Liver (tissue), 9 donors: ENCODE measurements around the gene DNM2. TPM values are rescaled to one million over a fixed set of nuclear protein-coding genes. Genes with fewer than 3 reads are reported as not detected.

Experiments
- DNase-seq: peaks from one replicate; pipeline ENCODE4 v3.0.0-alpha.2; 2017; ENCODE audit warnings: low spot score
- H3K27ac ChIP-seq, 2 donors: one replicate each; pipeline ENCODE4 v1.7.0; 2013; ENCODE audit warnings: inconsistent platforms in 2 of 2, low read length in 2 of 2, control low read depth in 1 of 2, low read depth in 1 of 2, mild to moderate bottlenecking in 1 of 2
- H3K27me3 ChIP-seq, 4 donors: one replicate each; pipeline versions ENCODE4 v1.6.1 to v1.7.0; 2013; ENCODE audit warnings: low read length in 3 of 4, inconsistent platforms in 1 of 4, mild to moderate bottlenecking in 1 of 4, moderate library complexity in 1 of 4; ENCODE audit not compliant: control insufficient read depth in 4 of 4, insufficient read depth in 4 of 4
- H3K36me3 ChIP-seq, 4 donors: one replicate each; pipeline versions ENCODE4 v1.6.1 to v1.7.0; 2013; ENCODE audit warnings: low read length in 3 of 4, mild to moderate bottlenecking in 3 of 4, low read depth in 1 of 4, moderate library complexity in 1 of 4; ENCODE audit not compliant: control insufficient read depth in 4 of 4, insufficient read depth in 3 of 4
- H3K4me1 ChIP-seq, 4 donors: one replicate each; pipeline versions ENCODE4 v1.6.1 to v1.7.0; 2013; ENCODE audit warnings: low read length in 3 of 4, mild to moderate bottlenecking in 3 of 4, moderate library complexity in 1 of 4; ENCODE audit not compliant: control insufficient read depth in 4 of 4, insufficient read depth in 4 of 4
- H3K4me3 ChIP-seq, 3 donors: one replicate each; pipeline versions ENCODE4 v1.6.1 to v1.7.0; 2013; ENCODE audit warnings: low read length in 3 of 3, control low read depth in 1 of 3, low read depth in 1 of 3, mild to moderate bottlenecking in 1 of 3
- H3K9ac ChIP-seq, 2 donors: one replicate each; pipeline ENCODE4 v1.7.0; 2013; ENCODE audit warnings: low read length in 2 of 2, mild to moderate bottlenecking in 2 of 2, moderate library complexity in 2 of 2, control low read depth in 1 of 2, low read depth in 1 of 2
- H3K9me3 ChIP-seq, 4 donors: one replicate each; pipeline versions ENCODE4 v1.6.1 to v1.7.0; 2013; ENCODE audit warnings: low read length in 3 of 4; ENCODE audit not compliant: control insufficient read depth in 4 of 4
- ATF3 ChIP-seq: IDR thresholded peaks from 2 replicates; pipeline ENCODE4 v1.6.1; 2016; ENCODE audit warnings: antibody characterized with exemption
- CTCF ChIP-seq: fragments of 150-350 bp; IDR thresholded peaks from 2 replicates; pipeline ENCODE4 v1.5.1; 2017; ENCODE audit warnings: improper control_type of control experiment, low read depth, low read length; ENCODE audit not compliant: missing input control
- EGR1 ChIP-seq, 2 donors: IDR thresholded peaks; 2 replicates each; pipeline ENCODE4 v1.6.1; 2016 to 2018; ENCODE audit warnings: antibody characterized with exemption in 2 of 2, low read depth in 2 of 2
- FOXA1 ChIP-seq: IDR thresholded peaks from 2 replicates; pipeline ENCODE4 v1.6.1; 2016; ENCODE audit warnings: antibody characterized with exemption
- FOXA2 ChIP-seq: IDR thresholded peaks from 2 replicates; pipeline ENCODE4 v1.6.1; 2016; ENCODE audit warnings: antibody characterized with exemption
- GABPA ChIP-seq, 2 donors: IDR thresholded peaks in 1 of 2; conservative IDR thresholded peaks in 1 of 2; 2 replicates each; pipeline ENCODE4 v1.6.1; 2016; ENCODE audit warnings: antibody characterized with exemption in 2 of 2, mild to moderate bottlenecking in 1 of 2, moderate library complexity in 1 of 2
- HNF4A ChIP-seq, 2 donors: conservative IDR thresholded peaks; 2 replicates each; pipeline ENCODE4 v1.6.1; 2016; ENCODE audit warnings: antibody characterized with exemption in 2 of 2, mild to moderate bottlenecking in 2 of 2
- HNF4G ChIP-seq: IDR thresholded peaks from 2 replicates; pipeline ENCODE4 v1.6.1; 2016; ENCODE audit warnings: antibody characterized with exemption
- JUND ChIP-seq, 2 donors: IDR thresholded peaks; 2 replicates each; pipeline ENCODE4 v1.6.1; 2016; ENCODE audit warnings: antibody characterized with exemption in 2 of 2
- MAX ChIP-seq: IDR thresholded peaks from 2 replicates; pipeline ENCODE4 v1.6.1; 2016; ENCODE audit warnings: antibody characterized with exemption
- NR2F2 ChIP-seq: IDR thresholded peaks from 2 replicates; pipeline ENCODE4 v1.6.1; 2016; ENCODE audit warnings: antibody characterized with exemption
- RAD21 ChIP-seq, 2 donors: IDR thresholded peaks; 2 replicates each; pipeline ENCODE4 v1.6.1; 2016; ENCODE audit warnings: antibody characterized with exemption in 2 of 2, mild to moderate bottlenecking in 2 of 2
- REST ChIP-seq: IDR thresholded peaks from 2 replicates; pipeline ENCODE4 v1.6.1; 2016; ENCODE audit warnings: antibody characterized with exemption, mild to moderate bottlenecking
- RXRA ChIP-seq, 2 donors: IDR thresholded peaks; 2 replicates each; pipeline ENCODE4 v1.6.1; 2017 to 2018; ENCODE audit warnings: antibody characterized with exemption in 2 of 2, mild to moderate bottlenecking in 1 of 2
- TAF1 ChIP-seq: conservative IDR thresholded peaks from 2 replicates; pipeline ENCODE4 v1.6.1; 2016; ENCODE audit warnings: antibody characterized with exemption, mild to moderate bottlenecking
- YY1 ChIP-seq: IDR thresholded peaks from 2 replicates; pipeline ENCODE4 v1.6.1; 2016; ENCODE audit warnings: antibody characterized with exemption, mild to moderate bottlenecking
- ZBTB33 ChIP-seq: IDR thresholded peaks from 2 replicates; pipeline ENCODE4 v1.6.1; 2016; ENCODE audit warnings: antibody characterized with exemption
- WGBS: extraction: QIAGEN DNeasy Blood & Tissue Kit; methylation state at CpG from one replicate; pipeline ENCODE4 v1.1.7; 2013; 5-methylcytosine and 5-hydroxymethylcytosine counted together
- polyA plus RNA-seq, 2 donors: library from polyadenylated mRNA; stranded (reverse) in 1 of 2; unstranded in 1 of 2; fragments of 200-250 nt in 1 of 2; fragments of >200 nt in 1 of 2; fragmentation: Nextera tagmentation in 1 of 2; extraction: Ambion mirVana in 1 of 2; gene quantifications; one replicate each; pipeline versions ENCODE4 v1.2.1 to v1.2.3, GENCODE V29; 2013 to 2015
- total RNA-seq, 2 donors: library from RNA; depleted of rRNA; stranded (reverse); fragments of >200 nt; gene quantifications; one replicate each; pipeline ENCODE4 v1.2.3, GENCODE V29; 2014
- donor health status: healthy.
- donor health status: healthy.
- donor health status: healthy.
- donor health status: healthy.
- donor health status: healthy.

Gene DNM2
- total and polyA plus RNA-seq, 4 donors, result 23.1 to 95.1 (median 59.1) TPM

- H3K4me3 ChIP-seq, result no peak overlapping the region
- TF ChIP-seq HNF4G, result no peak
- TF ChIP-seq GABPA (IDR thresholded peaks at IDR 0.05 in 1 of 2, conservative IDR thresholded peaks at IDR 0.05 in 1 of 2), result no peak
- no peak for TF ChIP-seq RAD21 (IDR thresholded peaks at IDR 0.05)
- TF ChIP-seq EGR1 (IDR thresholded peaks at IDR 0.05; ENCODE audit: low read depth in 2 of 2), result no peak
- TF ChIP-seq FOXA2, result no peak
- no peak for TF ChIP-seq CTCF
- TF ChIP-seq MAX, result no peak
- TF ChIP-seq NR2F2, result no peak
- TF ChIP-seq REST, result no peak
- no peak for TF ChIP-seq HNF4A (conservative IDR thresholded peaks at IDR 0.05)
- no peak for TF ChIP-seq YY1
- no peak for TF ChIP-seq FOXA1
- TF ChIP-seq ATF3, result no peak
- no peak for TF ChIP-seq JUND (IDR thresholded peaks at IDR 0.05)
- no peak for TF ChIP-seq RXRA (IDR thresholded peaks at IDR 0.05)
- TF ChIP-seq TAF1, result no peak
- no peak for TF ChIP-seq ZBTB33
- H3K9me3 ChIP-seq, result no peaks in the 10 kb centered on the region
- peaks cover 3 to 17% (median 14%) of the 10 kb centered on the region in 4 donors for H3K4me1 ChIP-seq
- peak; percentile 33 for DNase-seq
- peaks cover 17 to 68% (median 46%) of the 10 kb centered on the region in 4 donors for H3K36me3 ChIP-seq
- H3K9ac ChIP-seq, result no peak overlapping the region
- H3K27ac ChIP-seq, result no peak overlapping the region
- no peaks in the 10 kb centered on the region for H3K27me3 ChIP-seq
- WGBS, result 84% methylated on average over 12 of the region's 12 CpGs
Observed at GRCh38 chr19:10678813-10679212, 39.1 kb upstream of the DNM2 start.
